Prostate gland (tissue), 2 donors: ENCODE results near the gene HSPB6.

Experiments
- POLR2A ChIP-seq: fragments of 450-650 bp; IDR thresholded peaks from one replicate; pipeline ENCODE4 v1.6.1; 2016; ENCODE audit warnings: antibody characterized with exemption, mild to moderate bottlenecking
- POLR2AphosphoS5 ChIP-seq: sonication (generic); formaldehyde crosslinking; IDR thresholded peaks from one replicate; pipeline ENCODE4 v1.6.1; 2017; ENCODE audit warnings: antibody characterized with exemption
- TF ChIP-seq, protein P1 (sequence below), 4 experiments: fragments of 200-600 bp in 2 of 4; fragments of 450-650 bp in 2 of 4; sonication (generic) in 2 of 4; IDR thresholded peaks; 1 replicate in 3 of 4; 2 replicates in 1 of 4; pipeline ENCODE4 v1.5.1; 2016 to 2019; ENCODE audit warnings: antibody characterized with exemption in 4 of 4, mild to moderate bottlenecking in 2 of 4, moderate library complexity in 2 of 4

- TF ChIP-seq, protein P1, sequence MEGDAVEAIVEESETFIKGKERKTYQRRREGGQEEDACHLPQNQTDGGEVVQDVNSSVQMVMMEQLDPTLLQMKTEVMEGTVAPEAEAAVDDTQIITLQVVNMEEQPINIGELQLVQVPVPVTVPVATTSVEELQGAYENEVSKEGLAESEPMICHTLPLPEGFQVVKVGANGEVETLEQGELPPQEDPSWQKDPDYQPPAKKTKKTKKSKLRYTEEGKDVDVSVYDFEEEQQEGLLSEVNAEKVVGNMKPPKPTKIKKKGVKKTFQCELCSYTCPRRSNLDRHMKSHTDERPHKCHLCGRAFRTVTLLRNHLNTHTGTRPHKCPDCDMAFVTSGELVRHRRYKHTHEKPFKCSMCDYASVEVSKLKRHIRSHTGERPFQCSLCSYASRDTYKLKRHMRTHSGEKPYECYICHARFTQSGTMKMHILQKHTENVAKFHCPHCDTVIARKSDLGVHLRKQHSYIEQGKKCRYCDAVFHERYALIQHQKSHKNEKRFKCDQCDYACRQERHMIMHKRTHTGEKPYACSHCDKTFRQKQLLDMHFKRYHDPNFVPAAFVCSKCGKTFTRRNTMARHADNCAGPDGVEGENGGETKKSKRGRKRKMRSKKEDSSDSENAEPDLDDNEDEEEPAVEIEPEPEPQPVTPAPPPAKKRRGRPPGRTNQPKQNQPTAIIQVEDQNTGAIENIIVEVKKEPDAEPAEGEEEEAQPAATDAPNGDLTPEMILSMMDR (IDR thresholded peaks at IDR 0.05), result peak in 1 of 4 experiments; percentile 18
- TF ChIP-seq POLR2AphosphoS5, result peak; percentile 93
- TF ChIP-seq POLR2A, result peak; percentile 72
These were observed 1.1 kb upstream of the HSPB6 start, which contains the start of gene PROSER3 for GRCh38 chr19:35757749-35758608.
